ENCODE results near the gene PRLH.

The PRLH gene

GRCh38 chr2:237539681-237540080 is 26.7 kb upstream of the PRLH start:
- no peak for DNase-seq (ENCODE audit: low spot score)

GRCh38 chr2:237540223-237540775 is 26.1 kb upstream of the PRLH start:
- no peak for DNase-seq (ENCODE audit: low spot score)

- peak; percentile 50 for DNase-seq (ENCODE audit: low spot score)
These were observed 25.6 kb upstream of the PRLH start for GRCh38 chr2:237540823-237541222.

- DNase-seq (ENCODE audit: low spot score) = no peak
These were observed 25.1 kb upstream of the PRLH start for GRCh38 chr2:237541243-237541642.

- DNase-seq (ENCODE audit: low spot score) = no peak
These were observed 24.2 kb upstream of the PRLH start for GRCh38 chr2:237542001-237542704.

- DNase-seq (ENCODE audit: low spot score) = no peak
These were observed 20.1 kb upstream of the PRLH start for GRCh38 chr2:237546040-237546875.

GRCh38 chr2:237546876-237547395 is 19.4 kb upstream of the PRLH start:
- no peak for DNase-seq (ENCODE audit: low spot score)

GRCh38 chr2:237547841-237548416 is 18.4 kb upstream of the PRLH start:
- no peak for DNase-seq (ENCODE audit: low spot score)

- no peak for DNase-seq (ENCODE audit: low spot score)
These were observed 17.2 kb upstream of the PRLH start for GRCh38 chr2:237549216-237549615.

GRCh38 chr2:237549643-237550415 is 16.5 kb upstream of the PRLH start:
- no peak for DNase-seq (ENCODE audit: low spot score)

- no peak for DNase-seq (ENCODE audit: low spot score)
These were observed 15.3 kb upstream of the PRLH start for GRCh38 chr2:237551071-237551574.

GRCh38 chr2:237552908-237553307 is 13.5 kb upstream of the PRLH start:
- DNase-seq (ENCODE audit: low spot score) = no peak

- DNase-seq (ENCODE audit: low spot score) = no peak
These were observed 12.4 kb upstream of the PRLH start for GRCh38 chr2:237553948-237554347.

- no peak for DNase-seq (ENCODE audit: low spot score)
These were observed 10.8 kb upstream of the PRLH start for GRCh38 chr2:237555560-237555959.

- DNase-seq (ENCODE audit: low spot score) = no peak
These were observed 9.4 kb upstream of the PRLH start for GRCh38 chr2:237556773-237557632.

GRCh38 chr2:237557633-237558015 is 8.8 kb upstream of the PRLH start:
- DNase-seq (ENCODE audit: low spot score) = no peak

GRCh38 chr2:237558961-237559641 is 7.3 kb upstream of the PRLH start:
- no peak for DNase-seq (ENCODE audit: low spot score)

- no peak for DNase-seq (ENCODE audit: low spot score)
These were observed 5.2 kb upstream of the PRLH start for GRCh38 chr2:237561221-237561620.

- DNase-seq (ENCODE audit: low spot score) = no peak
These were observed 2.6 kb upstream of the PRLH start for GRCh38 chr2:237563816-237564215.

GRCh38 chr2:237564526-237565131 is 1.7 kb upstream of the PRLH start:
- no peak for DNase-seq (ENCODE audit: low spot score)
